NB4 (cell line): ENCODE results near the gene SULT4A1.

Source experiments
- DNase-seq: peaks from one replicate; pipeline ENCODE4 v3.0.0; 2010; ENCODE audit warnings: low read depth
- H3K4me3 ChIP-seq: one replicate; pipeline ENCODE4 v1.5.1; 2011; ENCODE audit warnings: mild to moderate bottlenecking, low read depth, low read length, moderate library complexity
- CTCF ChIP-seq: IDR thresholded peaks from one replicate; pipeline ENCODE4 v1.5.1; 2012; ENCODE audit warnings: low read depth, low read length
- MAX ChIP-seq: IDR thresholded peaks from 2 replicates; pipeline ENCODE4 v1.6.1; 2011; ENCODE audit warnings: low read depth, low read length
- MYC ChIP-seq: IDR thresholded peaks from 2 replicates; pipeline ENCODE4 v1.6.1; 2011; ENCODE audit warnings: low read depth, low read length
- POLR2A ChIP-seq: IDR thresholded peaks from 2 replicates; pipeline ENCODE4 v1.6.1; 2011; ENCODE audit warnings: mild to moderate bottlenecking; ENCODE audit not compliant: insufficient read length; ENCODE audit errors: extremely low read depth

Gene SULT4A1

GRCh38 chr22:43848366-43849171 is 13.7 kb downstream of the SULT4A1 start:
- peak; percentile 27 for DNase-seq
- peak; percentile 33 for TF ChIP-seq CTCF
- TF ChIP-seq MYC, result no peak
- no peak for TF ChIP-seq POLR2A
- TF ChIP-seq MAX, result no peak
- H3K4me3 ChIP-seq, result no peak overlapping the region

GRCh38 chr22:43847376-43848289 is 14.7 kb downstream of the SULT4A1 start:
- H3K4me3 ChIP-seq, result no peak overlapping the region
- DNase-seq, result no peak
- TF ChIP-seq CTCF, result no peak
- no peak for TF ChIP-seq MYC

- no peak for DNase-seq
- no peak for TF ChIP-seq MYC
- TF ChIP-seq POLR2A, result no peak
- no peak overlapping the region for H3K4me3 ChIP-seq
Observed at GRCh38 chr22:43846966-43847365, 15.3 kb downstream of the SULT4A1 start.

- DNase-seq, result no peak
- no peak overlapping the region for H3K4me3 ChIP-seq
- no peak for TF ChIP-seq POLR2A
- TF ChIP-seq CTCF, result no peak
- TF ChIP-seq MAX, result no peak
- no peak for TF ChIP-seq MYC
Observed at GRCh38 chr22:43845981-43846380, 16.3 kb downstream of the SULT4A1 start.

- TF ChIP-seq MYC (no peak), CTCF (no peak)
- no peak overlapping the region for H3K4me3 ChIP-seq
- DNase-seq, result no peak
Observed at GRCh38 chr22:43844560-43845545, 17.5 kb downstream of the SULT4A1 start.
